HepG2 (cell line): ENCODE results near the gene CRYGA. TPM values are rescaled to one million over a fixed set of nuclear protein-coding genes. Genes with fewer than 3 reads are reported as not detected.

Experiments
- ATAC-seq: fragments of 200-7000 bp; cut with Tn5 transposase; 3 replicates; pipeline ENCODE4 v1.9.1; 2020; ENCODE audit warnings: mild to moderate bottlenecking, moderate library complexity
- BruUV-seq: library from RNA; stranded (reverse); fragments of 400-500 nt; replicated peaks from 2 replicates; lab custom pipeline; 2021; lab: Mats Ljungman, UMichigan
- CTCF ChIA-PET: fragments of 300-600 bp; formaldehyde crosslinking; extraction: SDS; loops from one replicate; lab custom pipeline; 2021; ENCODE audit warnings: low total read pairs, inconsistent platforms, low intra/inter-chr PET ratio; lab: Yijun Ruan, JAX
- POLR2A ChIA-PET: fragments of 350-600 bp; sonication (Branson Sonifier 250); formaldehyde crosslinking; loops from one replicate; lab custom pipeline; 2020; ENCODE audit warnings: antibody characterized with exemption, inconsistent platforms; lab: Yijun Ruan, JAX
- DNase-seq: peaks from one replicate; pipeline ENCODE4 v3.0.0-alpha.2; 2015; ENCODE audit warnings: low spot score
- FAIRE-seq: peaks from 3 replicates; lab custom pipeline; 2011; peaks lifted over from hg19 to GRCh38; lab: Jason Lieb, UNC
- H2AFZ ChIP-seq: one replicate; pipeline ENCODE4 v1.6.1; 2011; ENCODE audit warnings: low read length, inconsistent platforms
- H3K27ac ChIP-seq: fragments of 300-600 bp; 3 replicates; pipeline ENCODE4 v1.8.0; 2011; ENCODE audit warnings: mixed run types, mild to moderate bottlenecking, mixed read lengths, low read length, inconsistent platforms; ENCODE audit not compliant: insufficient read depth; ENCODE audit errors: extremely low read length
- H3K27me3 ChIP-seq, 2 experiments: fragments of 200-600 bp in 1 of 2; 2 replicates in 1 of 2; 3 replicates in 1 of 2; pipeline versions ENCODE4 v1.6.0 to v1.8.0; 2011; ENCODE audit warnings: low read length in 2 of 2, mild to moderate bottlenecking in 2 of 2, moderate library complexity in 2 of 2, inconsistent platforms in 1 of 2; ENCODE audit not compliant: insufficient read depth in 2 of 2, control insufficient read depth in 1 of 2
- H3K36me3 ChIP-seq, 2 experiments: fragments of 200-600 bp in 1 of 2; replicated peaks in 1 of 2; 2 replicates in 1 of 2; 3 replicates in 1 of 2; pipeline versions ENCODE4 v1.5.1 to v1.8.0; 2011; ENCODE audit warnings: low read length in 2 of 2, inconsistent platforms in 1 of 2; ENCODE audit not compliant: insufficient read depth in 2 of 2, control insufficient read depth in 1 of 2
- H3K4me1 ChIP-seq: 2 replicates; pipeline ENCODE4 v1.5.1; 2012; ENCODE audit warnings: low read length, inconsistent platforms; ENCODE audit not compliant: insufficient read depth
- H3K4me2 ChIP-seq: 2 replicates; pipeline ENCODE4 v1.6.0; 2011; ENCODE audit warnings: low read depth, low read length, inconsistent platforms
- H3K4me3 ChIP-seq, 3 experiments: fragments of 200-600 bp in 1 of 3; sonication (generic), shearing (Covaris generic) in 1 of 3; replicated peaks in 1 of 3; 2 replicates each; pipeline ENCODE4 v1.5.1; 2011 to 2016; ENCODE audit warnings: low read length in 3 of 3, inconsistent platforms in 2 of 3, low read depth in 2 of 3, mild to moderate bottlenecking in 2 of 3, control low read depth in 1 of 3, mixed read lengths in 1 of 3; ENCODE audit not compliant: insufficient read depth in 1 of 3
- H3K79me2 ChIP-seq: one replicate; pipeline ENCODE4 v1.6.1; 2011; ENCODE audit warnings: low read length, inconsistent platforms; ENCODE audit not compliant: insufficient read depth
- H3K9ac ChIP-seq: 2 replicates; pipeline ENCODE4 v1.6.0; 2011; ENCODE audit warnings: mild to moderate bottlenecking, low read depth, low read length, inconsistent platforms; ENCODE audit not compliant: insufficient read depth
- H3K9me3 ChIP-seq: 2 replicates; pipeline ENCODE4 v1.5.1; 2012; ENCODE audit warnings: mild to moderate bottlenecking, low read length
- H4K20me1 ChIP-seq: 2 replicates; pipeline ENCODE4 v1.6.0; 2011; ENCODE audit warnings: inconsistent platforms, mild to moderate bottlenecking, low read length, moderate library complexity; ENCODE audit not compliant: insufficient read depth
- MLLT10 ChIP-seq: sonication (generic); formaldehyde crosslinking; IDR thresholded peaks from 2 replicates; pipeline ENCODE4 v1.4.0; 2020; ENCODE audit warnings: missing genetic modification reagents
- MTA1 ChIP-seq: sonication (generic); formaldehyde crosslinking; IDR thresholded peaks from 2 replicates; pipeline ENCODE4 v1.4.0; 2020; ENCODE audit warnings: missing genetic modification reagents, mild to moderate bottlenecking, borderline replicate concordance
- ZNF619 ChIP-seq: sonication (generic); formaldehyde crosslinking; IDR thresholded peaks from 2 replicates; pipeline ENCODE4 v1.4.0; 2020; ENCODE audit warnings: mild to moderate bottlenecking, missing genetic modification reagents
- in situ Hi-C: cut with HindIII; loops from 2 replicates; pipeline ENCODE4 v1.10.0; 2017; ENCODE audit warnings: low pct_unique_long_range_greater_than_20kb; ENCODE audit not compliant: extremely low pct_ligation_motif_present
- intact Hi-C: fragments of 100-400 bp; cut with micrococcal nuclease; formaldehyde crosslinking; loops from one replicate; pipeline ENCODE4 v1.10.0; 2022; ENCODE audit not compliant: unreplicated experiment
- polyA plus RNA-seq, 8 experiments: library from polyadenylated mRNA; depleted of rRNA in 3 of 8; stranded (reverse) in 7 of 8; unstranded in 1 of 8; fragments of >200 nt; fragmentation: Illumina TruSeq in 4 of 8; extraction: Trizol in 4 of 8; gene quantifications; 2 replicates each; pipeline versions ENCODE4 v1.2.1 to v1.2.3, GENCODE V29; 2011 to 2016; ENCODE audit warnings: low read depth in 4 of 8, missing spikeins in 1 of 8, mixed read lengths in 1 of 8; ENCODE audit not compliant: insufficient read depth in 1 of 8
- total RNA-seq, 5 experiments: library from RNA; depleted of rRNA; stranded (reverse); fragments of >200 nt; fragmentation: Illumina TruSeq; extraction: Trizol; gene quantifications; 2 replicates each; pipeline ENCODE4 v1.2.3, GENCODE V29; 2016; ENCODE audit warnings: low read depth in 1 of 5
- TF ChIP-seq, protein P1 (sequence below): IDR thresholded peaks from 2 replicates; pipeline ENCODE4 v1.6.1; 2016; ENCODE audit warnings: missing biosample characterization, missing genetic modification reagents, low read depth
- TF ChIP-seq, protein P2 (sequence below): sonication (generic); formaldehyde crosslinking; IDR thresholded peaks from 2 replicates; pipeline ENCODE4 v1.9.0; 2021; ENCODE audit warnings: missing genetic modification reagents, borderline replicate concordance
- TF ChIP-seq, protein P3 (sequence below): IDR thresholded peaks from 2 replicates; pipeline ENCODE4 v1.6.1; 2016; ENCODE audit warnings: low read depth
- TF ChIP-seq, protein P4 (sequence below): sonication (generic); formaldehyde crosslinking; IDR thresholded peaks from 2 replicates; pipeline ENCODE4 v1.8.0; 2022; ENCODE audit warnings: mild to moderate bottlenecking, missing genetic modification reagents, moderate library complexity

The CRYGA gene
- total and polyA plus RNA-seq, 2 of the 13 experiments (the other 11 are each of a cell fraction or from before 2014, with no cell fraction given), result not detected

DNA sequence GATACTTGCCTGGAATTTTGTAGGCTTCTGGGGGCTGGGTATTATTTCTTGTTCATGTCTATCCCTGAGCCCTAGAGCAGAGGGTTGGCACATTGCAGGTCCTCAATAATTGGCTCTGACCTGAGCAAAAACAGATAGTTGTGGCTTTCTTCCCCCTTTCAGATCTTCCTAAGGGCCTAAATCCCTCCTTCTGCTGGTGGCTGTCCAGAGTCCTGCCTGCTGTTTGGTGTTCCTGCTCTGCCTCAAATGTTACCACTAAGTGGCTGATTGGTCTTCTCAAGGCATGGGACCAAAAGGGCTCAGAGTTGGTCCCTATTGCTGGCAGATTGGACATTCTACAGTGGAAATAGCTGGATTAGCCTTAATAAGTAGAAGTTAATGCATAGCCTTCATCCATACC lies 16.4 kb downstream of the CRYGA start:
- Histone ChIP-seq H2AFZ (no peak overlapping the region), H3K9me3 (no peaks in the 10 kb centered on the region), H3K36me3 (no peaks in the 10 kb centered on the region), H3K79me2 (no peaks in the 10 kb centered on the region), H3K4me1 (peaks cover 18% of the 10 kb centered on the region), H3K27me3 (peaks cover 0 to 5% of the 10 kb centered on the region in 2 experiments; a peak in 1 of 5 replicates), H3K27ac (no peak overlapping the region), H4K20me1 (no peaks in the 10 kb centered on the region), H3K4me3 (no peak overlapping the region), H3K4me2 (no peak overlapping the region), H3K9ac (no peak overlapping the region)
- in situ Hi-C loops (no loop called here), intact Hi-C loops (no loop called here)
- no peak for FAIRE-seq
- no peak for ATAC-seq
- ChIA-PET POLR2A (no interaction called here), CTCF (no interaction called here)
- no TSS peak for BruUV-seq
- TF ChIP-seq, protein P1, sequence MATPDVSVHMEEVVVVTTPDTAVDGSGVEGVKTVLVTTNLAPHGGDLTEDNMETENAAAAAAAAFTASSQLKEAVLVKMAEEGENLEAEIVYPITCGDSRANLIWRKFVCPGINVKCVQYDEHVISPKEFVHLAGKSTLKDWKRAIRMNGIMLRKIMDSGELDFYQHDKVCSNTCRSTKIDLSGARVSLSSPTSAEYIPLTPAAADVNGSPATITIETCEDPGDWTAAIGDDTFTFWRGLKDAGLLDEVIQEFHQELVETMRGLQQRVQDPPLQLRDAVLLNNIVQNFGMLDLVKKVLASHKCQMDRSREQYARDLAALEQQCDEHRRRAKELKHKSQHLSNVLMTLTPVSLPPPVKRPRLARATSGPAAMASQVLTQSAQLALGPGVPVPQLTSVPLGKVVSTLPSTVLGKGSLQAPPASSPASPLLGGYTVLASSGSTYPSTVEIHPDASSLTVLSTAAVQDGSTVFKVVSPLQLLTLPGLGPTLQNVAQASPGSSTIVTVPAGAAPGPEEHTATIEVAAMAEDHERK (CRISPR knock-in tag), result no peak
- TF ChIP-seq, protein P2, sequence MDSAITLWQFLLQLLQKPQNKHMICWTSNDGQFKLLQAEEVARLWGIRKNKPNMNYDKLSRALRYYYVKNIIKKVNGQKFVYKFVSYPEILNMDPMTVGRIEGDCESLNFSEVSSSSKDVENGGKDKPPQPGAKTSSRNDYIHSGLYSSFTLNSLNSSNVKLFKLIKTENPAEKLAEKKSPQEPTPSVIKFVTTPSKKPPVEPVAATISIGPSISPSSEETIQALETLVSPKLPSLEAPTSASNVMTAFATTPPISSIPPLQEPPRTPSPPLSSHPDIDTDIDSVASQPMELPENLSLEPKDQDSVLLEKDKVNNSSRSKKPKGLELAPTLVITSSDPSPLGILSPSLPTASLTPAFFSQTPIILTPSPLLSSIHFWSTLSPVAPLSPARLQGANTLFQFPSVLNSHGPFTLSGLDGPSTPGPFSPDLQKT (CRISPR knock-in tag), result no peak
- TF ChIP-seq ZNF619 (CRISPR knock-in tag) (no peak), MTA1 (CRISPR knock-in tag) (no peak), MLLT10 (CRISPR knock-in tag) (no peak)
- TF ChIP-seq, protein P3, sequence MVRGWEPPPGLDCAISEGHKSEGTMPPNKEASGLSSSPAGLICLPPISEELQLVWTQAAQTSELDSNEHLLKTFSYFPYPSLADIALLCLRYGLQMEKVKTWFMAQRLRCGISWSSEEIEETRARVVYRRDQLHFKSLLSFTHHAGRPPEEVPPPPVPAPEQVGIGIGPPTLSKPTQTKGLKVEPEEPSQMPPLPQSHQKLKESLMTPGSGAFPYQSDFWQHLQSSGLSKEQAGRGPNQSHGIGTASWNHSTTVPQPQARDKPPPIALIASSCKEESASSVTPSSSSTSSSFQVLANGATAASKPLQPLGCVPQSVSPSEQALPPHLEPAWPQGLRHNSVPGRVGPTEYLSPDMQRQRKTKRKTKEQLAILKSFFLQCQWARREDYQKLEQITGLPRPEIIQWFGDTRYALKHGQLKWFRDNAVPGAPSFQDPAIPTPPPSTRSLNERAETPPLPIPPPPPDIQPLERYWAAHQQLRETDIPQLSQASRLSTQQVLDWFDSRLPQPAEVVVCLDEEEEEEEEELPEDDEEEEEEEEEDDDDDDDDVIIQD (CRISPR knock-in tag), result no peak
- TF ChIP-seq, protein P4, sequence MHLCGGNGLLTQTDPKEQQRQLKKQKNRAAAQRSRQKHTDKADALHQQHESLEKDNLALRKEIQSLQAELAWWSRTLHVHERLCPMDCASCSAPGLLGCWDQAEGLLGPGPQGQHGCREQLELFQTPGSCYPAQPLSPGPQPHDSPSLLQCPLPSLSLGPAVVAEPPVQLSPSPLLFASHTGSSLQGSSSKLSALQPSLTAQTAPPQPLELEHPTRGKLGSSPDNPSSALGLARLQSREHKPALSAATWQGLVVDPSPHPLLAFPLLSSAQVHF (CRISPR knock-in tag), result no peak
- DNase-seq, result no peak
